Gastroesophageal sphincter (tissue), 4 donors: ENCODE results near the gene IGFBP2. TPM values are rescaled to one million over a fixed set of nuclear protein-coding genes. Genes with fewer than 3 reads are reported as not detected.

ENCODE experiments used
- ATAC-seq: fragments of 150-250 bp; one replicate; pipeline ENCODE4 v1.9.1; 2016; ENCODE audit warnings: mild to moderate bottlenecking, moderate library complexity
- H3K27ac ChIP-seq, 4 donors: fragments of 200-600 bp; sonication (generic) in 3 of 4; 1 replicate in 3 of 4; 2 replicates in 1 of 4; pipeline ENCODE4 v1.5.1; 2016 to 2019
- H3K27me3 ChIP-seq: fragments of 200-600 bp; sonication (generic); one replicate; pipeline ENCODE4 v1.5.1; 2019
- H3K36me3 ChIP-seq, 2 donors: fragments of 200-600 bp; sonication (generic); one replicate each; pipeline ENCODE4 v1.5.1; 2019; ENCODE audit warnings: control low read depth in 1 of 2
- H3K4me1 ChIP-seq, 3 donors: fragments of 200-600 bp; sonication (generic); 1 replicate in 2 of 3; 2 replicates in 1 of 3; pipeline ENCODE4 v1.5.1; 2016 to 2019; ENCODE audit warnings: control low read depth in 2 of 3
- H3K4me3 ChIP-seq, 2 donors: fragments of 200-600 bp; sonication (generic); one replicate each; pipeline ENCODE4 v1.5.1; 2019; ENCODE audit warnings: mild to moderate bottlenecking in 1 of 2, moderate library complexity in 1 of 2
- H3K9me3 ChIP-seq, 3 donors: fragments of 200-600 bp; sonication (generic); one replicate each; pipeline ENCODE4 v1.5.1; 2017 to 2019; ENCODE audit warnings: control low read depth in 2 of 3
- EP300 ChIP-seq: sonication (generic); formaldehyde crosslinking; IDR thresholded peaks from one replicate; pipeline ENCODE4 v1.6.1; 2017; ENCODE audit warnings: antibody characterized with exemption, mild to moderate bottlenecking
- POLR2A ChIP-seq, 2 donors: fragments of 450-650 bp; IDR thresholded peaks; one replicate each; pipeline ENCODE4 v1.6.1; 2017; ENCODE audit warnings: antibody characterized with exemption in 2 of 2, mild to moderate bottlenecking in 2 of 2, moderate library complexity in 1 of 2
- POLR2AphosphoS5 ChIP-seq: sonication (generic); formaldehyde crosslinking; IDR thresholded peaks from one replicate; pipeline ENCODE4 v1.6.1; 2017; ENCODE audit warnings: antibody characterized with exemption
- WGBS, 2 donors: methylation state at CpG; one replicate each; pipeline ENCODE4 v1.1.5; 2018; ENCODE audit warnings: low coverage in 1 of 2; 5-methylcytosine and 5-hydroxymethylcytosine counted together
- total RNA-seq, 4 donors: library from RNA; depleted of rRNA; stranded (reverse); fragments of >200 nt; gene quantifications; one replicate each; pipeline ENCODE4 v1.1.0, GENCODE V29; 2016
- TF ChIP-seq, protein P1 (sequence below), 4 experiments: fragments of 200-600 bp in 2 of 4; fragments of 450-650 bp in 2 of 4; sonication (generic) in 1 of 4; IDR thresholded peaks; one replicate each; pipeline ENCODE4 v1.5.1; 2017 to 2019; ENCODE audit warnings: antibody characterized with exemption in 4 of 4, mild to moderate bottlenecking in 2 of 4, moderate library complexity in 2 of 4

Gene IGFBP2
- total RNA-seq, 4 donors from 2014 or later: 137 to 449 (median 301) TPM

DNA sequence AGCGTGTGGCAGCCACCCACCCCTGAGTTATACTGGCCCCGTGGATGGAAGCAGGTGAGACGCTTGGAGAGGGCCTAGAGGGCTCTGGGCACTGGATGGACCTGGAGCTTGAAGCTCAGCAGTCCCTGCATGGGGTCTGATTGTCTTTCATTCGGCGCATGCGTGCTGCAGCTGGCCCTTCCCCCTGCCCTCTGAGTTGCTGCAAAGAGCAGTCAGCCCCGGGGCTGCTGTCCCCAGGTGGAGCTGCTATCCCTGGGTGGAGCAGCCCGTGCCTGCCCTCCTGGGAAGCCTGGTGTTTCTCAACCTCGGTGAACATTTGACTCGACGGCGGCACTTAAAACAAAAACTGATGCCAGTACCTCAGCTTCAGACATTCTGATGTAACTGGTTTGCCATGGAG is 32.5 kb downstream of the IGFBP2 start:
- Histone ChIP-seq H3K27me3 (no peaks in the 10 kb centered on the region), H3K36me3 (peaks cover 0 to 34% of the 10 kb centered on the region in 2 donors), H3K27ac (peak overlapping the region in 3 of 4 donors; percentile 63 to 75 (median 70)), H3K4me1 (peaks cover 6 to 26% (median 15%) of the 10 kb centered on the region in 3 donors), H3K9me3 (no peaks in the 10 kb centered on the region), H3K4me3 (no peak overlapping the region)
- TF ChIP-seq, protein P1, sequence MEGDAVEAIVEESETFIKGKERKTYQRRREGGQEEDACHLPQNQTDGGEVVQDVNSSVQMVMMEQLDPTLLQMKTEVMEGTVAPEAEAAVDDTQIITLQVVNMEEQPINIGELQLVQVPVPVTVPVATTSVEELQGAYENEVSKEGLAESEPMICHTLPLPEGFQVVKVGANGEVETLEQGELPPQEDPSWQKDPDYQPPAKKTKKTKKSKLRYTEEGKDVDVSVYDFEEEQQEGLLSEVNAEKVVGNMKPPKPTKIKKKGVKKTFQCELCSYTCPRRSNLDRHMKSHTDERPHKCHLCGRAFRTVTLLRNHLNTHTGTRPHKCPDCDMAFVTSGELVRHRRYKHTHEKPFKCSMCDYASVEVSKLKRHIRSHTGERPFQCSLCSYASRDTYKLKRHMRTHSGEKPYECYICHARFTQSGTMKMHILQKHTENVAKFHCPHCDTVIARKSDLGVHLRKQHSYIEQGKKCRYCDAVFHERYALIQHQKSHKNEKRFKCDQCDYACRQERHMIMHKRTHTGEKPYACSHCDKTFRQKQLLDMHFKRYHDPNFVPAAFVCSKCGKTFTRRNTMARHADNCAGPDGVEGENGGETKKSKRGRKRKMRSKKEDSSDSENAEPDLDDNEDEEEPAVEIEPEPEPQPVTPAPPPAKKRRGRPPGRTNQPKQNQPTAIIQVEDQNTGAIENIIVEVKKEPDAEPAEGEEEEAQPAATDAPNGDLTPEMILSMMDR (IDR thresholded peaks at IDR 0.05): no peak
- no peak for TF ChIP-seq POLR2AphosphoS5
- TF ChIP-seq EP300: no peak
- TF ChIP-seq POLR2A (IDR thresholded peaks at IDR 0.05): no peak
- peak; percentile 9 for ATAC-seq
- 40% methylated on average over 1 of the region's 12 CpGs; no CpG with 5 or more reads in 1 of the 2 donors for WGBS, 2 donors

- TF ChIP-seq, protein P1 (IDR thresholded peaks at IDR 0.05): peak in 3 of 4 experiments; percentile 98 to 99 (median 99)
- TF ChIP-seq POLR2AphosphoS5: no peak
- no peak for TF ChIP-seq EP300
- no peak for TF ChIP-seq POLR2A (IDR thresholded peaks at IDR 0.05)
- peak; percentile 46 for ATAC-seq
- Histone ChIP-seq H3K4me1 (peaks cover 6 to 26% (median 15%) of the 10 kb centered on the region in 3 donors), H3K9me3 (no peaks in the 10 kb centered on the region), H3K27ac (peak overlapping the region in 2 of 4 donors; percentile 63 to 75), H3K4me3 (no peak overlapping the region), H3K27me3 (no peaks in the 10 kb centered on the region), H3K36me3 (peaks cover 0 to 24% of the 10 kb centered on the region in 2 donors)
- WGBS, 2 donors: 16 to 27% methylated on average over 5 to 7 of the region's 9 CpGs
Measured at GRCh38 chr2:216666461-216667233, 33.4 kb downstream of the IGFBP2 start.

- Histone ChIP-seq H3K27me3 (no peaks in the 10 kb centered on the region), H3K9me3 (no peaks in the 10 kb centered on the region), H3K4me1 (peaks cover 5 to 13% (median 5%) of the 10 kb centered on the region in 3 donors), H3K4me3 (no peak overlapping the region), H3K36me3 (peaks cover 0 to 26% of the 10 kb centered on the region in 2 donors), H3K27ac (peak overlapping the region in 1 of 4 donors; percentile 28)
- no peak for TF ChIP-seq EP300
- TF ChIP-seq, protein P1 (IDR thresholded peaks at IDR 0.05): no peak
- TF ChIP-seq POLR2AphosphoS5: no peak
- no peak for TF ChIP-seq POLR2A (IDR thresholded peaks at IDR 0.05)
- ATAC-seq: no peak
- WGBS, 2 donors: 51 to 76% methylated on average over 7 to 10 of the region's 17 CpGs
Measured at GRCh38 chr2:216670266-216671080, 37.3 kb downstream of the IGFBP2 start.

DNA sequence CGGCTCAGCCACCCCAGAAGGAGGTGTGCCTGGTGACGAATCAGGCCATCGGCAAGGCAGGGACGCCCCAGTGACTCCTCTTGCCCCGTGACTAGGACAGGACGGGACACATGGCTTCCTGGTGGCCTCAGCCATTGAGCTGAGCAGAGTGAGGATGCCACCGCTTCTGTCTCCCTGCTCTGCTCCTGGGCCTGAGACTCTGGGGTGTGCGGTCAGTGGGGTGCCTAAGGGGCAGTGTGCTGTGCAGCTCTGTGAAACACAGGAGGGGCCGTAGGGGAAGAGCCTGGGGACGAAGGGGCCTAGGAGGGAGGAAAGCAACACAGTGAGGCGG is 37.8 kb downstream of the IGFBP2 start:
- Histone ChIP-seq H3K4me1 (peaks cover 0 to 7% (median 0%) of the 10 kb centered on the region in 3 donors), H3K9me3 (no peaks in the 10 kb centered on the region), H3K4me3 (no peak overlapping the region), H3K36me3 (peaks cover 0 to 32% of the 10 kb centered on the region in 2 donors), H3K27me3 (no peaks in the 10 kb centered on the region), H3K27ac (peak overlapping the region in 1 of 4 donors; percentile 28)
- WGBS, 2 donors: 83 to 91% methylated on average over 3 to 4 of the region's 11 CpGs
- no peak for TF ChIP-seq POLR2A (IDR thresholded peaks at IDR 0.05)
- no peak for TF ChIP-seq POLR2AphosphoS5
- no peak for ATAC-seq

DNA sequence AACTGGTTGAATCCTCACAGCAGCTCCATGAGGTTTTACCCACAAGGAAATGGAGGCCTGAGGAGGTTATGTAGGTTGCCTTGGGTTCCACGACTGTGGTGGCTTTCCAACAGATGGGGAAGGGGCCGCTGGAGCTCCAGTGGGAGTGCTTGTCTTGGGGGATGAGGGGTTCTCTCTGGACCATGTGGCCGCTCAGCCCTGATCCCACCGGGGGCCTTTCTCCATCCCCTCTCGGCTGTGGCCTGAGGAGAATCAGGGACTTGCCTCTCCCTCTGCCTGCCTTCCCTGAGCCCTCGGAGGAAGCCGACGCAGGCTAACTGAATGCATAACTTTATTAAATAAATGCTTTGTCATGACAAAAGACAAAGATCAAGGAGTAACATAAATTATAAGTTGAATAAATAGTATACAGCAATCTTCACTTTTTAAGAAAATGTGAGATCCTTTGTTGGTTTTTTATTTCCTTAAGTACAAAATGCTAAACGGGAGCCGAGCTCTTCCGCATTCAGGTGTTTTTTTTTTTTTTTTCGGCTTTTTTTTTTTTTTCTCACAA is 38.6 kb downstream of the IGFBP2 start:
- no peaks in the 10 kb centered on the region for H3K27me3 ChIP-seq
- H3K27ac ChIP-seq: peak overlapping the region in 2 of 4 donors; percentile 14 to 28
- TF ChIP-seq POLR2A (IDR thresholded peaks at IDR 0.05) (no peak), POLR2AphosphoS5 (no peak), EP300 (no peak)
- TF ChIP-seq, protein P1 (IDR thresholded peaks at IDR 0.05): no peak
- no peaks in the 10 kb centered on the region for H3K9me3 ChIP-seq
- WGBS, 2 donors: 63 to 67% methylated on average over 4 to 9 of the region's 12 CpGs
- ATAC-seq: no peak
- H3K36me3 ChIP-seq: peaks cover 0 to 40% of the 10 kb centered on the region in 2 donors
- no peaks in the 10 kb centered on the region for H3K4me1 ChIP-seq
- no peak overlapping the region for H3K4me3 ChIP-seq
